Left renal pelvis (tissue), 4 donors: ENCODE results near the gene SLC9A8. TPM values are rescaled to one million over a fixed set of nuclear protein-coding genes. Genes with fewer than 3 reads are reported as not detected.

Experiments used
- DNase-seq, 4 donors: peaks; one replicate each; pipeline ENCODE4 v3.0.0-alpha.2; 2013; ENCODE audit warnings: low read depth in 4 of 4, low spot score in 3 of 4
- polyA plus RNA-seq, 4 donors: library from polyadenylated mRNA; unstranded; fragments of 120-200 nt; gene quantifications; one replicate each; pipeline ENCODE4 v1.2.1, GENCODE V29; 2013; ENCODE audit not compliant: insufficient read length in 4 of 4

SLC9A8 gene
- polyA plus RNA-seq, 4 donors, result 4.5 to 11.2 (median 8.6) TPM

DNA sequence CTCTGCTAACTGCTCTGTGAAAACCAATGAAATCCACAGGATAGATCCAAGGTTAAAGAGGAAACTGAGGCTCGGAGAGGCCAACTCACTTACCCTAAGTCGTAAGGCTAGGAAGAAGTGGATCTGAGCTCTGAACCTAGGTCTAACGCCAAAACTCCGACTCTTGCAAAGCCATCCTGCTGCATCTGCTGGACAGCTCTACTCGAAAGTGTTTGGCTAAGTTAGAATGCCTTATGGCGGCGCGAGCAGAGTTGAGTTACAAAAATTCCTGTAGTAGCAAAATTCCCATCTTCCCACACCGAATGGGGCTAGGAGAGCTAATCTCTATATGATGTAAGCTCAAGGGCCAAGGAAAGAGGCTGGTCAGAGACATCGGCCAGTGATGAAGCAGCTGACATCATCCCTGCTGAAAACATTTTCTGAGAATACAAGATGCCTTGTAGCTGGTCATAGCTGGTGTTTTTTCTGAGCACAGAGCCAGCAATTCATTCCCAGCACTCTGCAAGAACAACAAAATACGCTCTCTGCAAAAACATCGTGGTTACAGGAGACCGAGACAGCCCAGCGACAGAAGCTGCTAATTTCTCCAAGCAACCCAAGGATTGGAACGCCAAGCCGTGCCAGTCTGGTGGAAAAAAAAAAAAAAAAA, 100.9 kb downstream of the SLC9A8 start:
- no peak for DNase-seq

DNA sequence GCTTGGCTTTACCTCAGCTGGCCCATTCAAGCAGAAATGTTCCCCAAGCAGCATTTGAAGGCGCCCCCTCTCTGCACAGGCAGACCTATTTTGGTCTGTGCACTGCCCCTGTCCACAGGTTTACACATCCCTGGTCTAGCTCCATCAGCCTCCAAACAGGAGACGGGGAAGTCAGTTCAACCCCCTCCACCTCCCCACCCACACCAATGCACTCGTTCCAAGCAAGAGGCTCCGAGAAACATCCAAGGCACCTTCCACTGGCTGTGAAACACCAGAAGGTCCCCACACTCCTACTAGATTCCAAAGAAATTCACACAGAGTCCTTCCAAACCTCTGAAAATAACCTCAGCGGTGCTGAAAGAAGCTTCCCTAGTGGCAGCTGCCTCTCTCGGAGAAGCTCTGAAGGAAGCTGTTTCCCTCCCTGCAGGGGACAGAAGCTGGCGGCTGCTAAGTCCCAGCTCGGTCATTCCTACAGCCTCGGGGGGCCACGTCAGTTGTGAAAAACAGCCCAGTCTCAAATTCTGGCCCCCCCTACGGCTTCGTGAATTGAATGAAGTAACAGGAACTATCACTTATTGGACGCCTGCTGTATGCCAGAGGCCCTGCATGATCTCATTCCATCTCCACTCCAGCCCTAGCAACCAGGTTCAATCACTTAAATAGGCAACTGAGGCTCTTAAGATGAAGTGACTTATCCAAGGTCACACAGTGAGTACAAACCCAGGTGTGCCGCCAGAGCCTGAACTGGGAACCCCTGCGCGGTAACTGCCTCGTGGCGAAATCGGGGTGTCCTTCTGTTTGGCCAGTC, 101.9 kb downstream of the SLC9A8 start:
- DNase-seq, result no peak

DNA sequence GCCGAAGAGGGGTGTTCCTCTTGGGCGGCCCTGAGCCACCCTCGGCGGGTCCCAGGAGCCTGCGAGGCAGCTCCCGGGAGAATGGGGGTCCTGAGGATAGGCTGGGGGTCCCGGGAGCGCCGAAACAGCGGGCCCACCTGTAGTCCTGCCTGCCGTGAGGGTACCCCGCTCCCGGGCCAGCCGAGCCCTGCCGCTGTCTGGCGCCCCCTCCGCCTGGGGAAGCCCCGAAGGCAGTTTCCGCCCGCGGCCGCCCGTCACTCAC, 102.4 kb downstream of the SLC9A8 start:
- DNase-seq, result no peak

DNA sequence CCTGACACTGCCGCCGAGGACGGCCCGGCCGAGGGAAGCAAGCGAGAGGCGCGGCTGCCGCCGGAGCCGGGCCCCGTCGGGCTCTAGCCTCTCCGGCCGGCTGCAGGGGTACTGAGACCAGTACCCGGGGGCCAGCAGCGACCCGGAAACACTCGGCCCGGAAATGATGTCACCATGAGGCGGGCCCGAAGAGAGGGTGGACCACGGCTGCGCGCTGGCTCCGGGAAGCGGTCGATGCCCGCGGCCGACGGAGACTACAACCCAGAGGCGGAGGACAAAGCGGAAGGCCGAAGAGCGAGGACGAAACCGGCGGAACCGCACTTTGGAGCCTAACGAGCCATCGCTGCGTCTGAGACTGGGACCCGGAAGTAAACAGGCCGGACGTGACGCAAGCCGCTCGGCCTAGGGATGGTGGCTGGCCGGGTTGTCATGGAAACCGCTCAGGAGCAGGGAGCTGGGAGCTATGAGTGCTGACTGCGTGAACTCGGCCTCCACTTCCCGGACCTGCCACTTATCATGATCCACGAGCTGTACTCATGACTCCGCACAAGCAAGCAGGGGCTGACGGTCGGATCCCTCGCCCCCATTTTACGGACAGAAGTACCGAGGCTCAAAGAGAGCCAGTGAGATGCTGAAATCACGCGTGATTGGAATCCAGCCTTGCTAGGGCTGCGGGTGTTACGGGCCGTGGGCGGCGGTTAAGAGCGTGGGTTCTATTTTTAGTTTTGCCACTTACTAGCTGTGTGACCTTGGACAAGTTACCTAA, 102.9 kb downstream of the SLC9A8 start, which contains the start of gene SPATA2:
TSS of gene SPATA2 (minus strand) at position 150 of the 766 bp plus-strand sequence. CDS start 7,039 bp downstream, outside the sequence.
- DNase-seq, result peak; percentile 85 to 91 (median 89)

DNA sequence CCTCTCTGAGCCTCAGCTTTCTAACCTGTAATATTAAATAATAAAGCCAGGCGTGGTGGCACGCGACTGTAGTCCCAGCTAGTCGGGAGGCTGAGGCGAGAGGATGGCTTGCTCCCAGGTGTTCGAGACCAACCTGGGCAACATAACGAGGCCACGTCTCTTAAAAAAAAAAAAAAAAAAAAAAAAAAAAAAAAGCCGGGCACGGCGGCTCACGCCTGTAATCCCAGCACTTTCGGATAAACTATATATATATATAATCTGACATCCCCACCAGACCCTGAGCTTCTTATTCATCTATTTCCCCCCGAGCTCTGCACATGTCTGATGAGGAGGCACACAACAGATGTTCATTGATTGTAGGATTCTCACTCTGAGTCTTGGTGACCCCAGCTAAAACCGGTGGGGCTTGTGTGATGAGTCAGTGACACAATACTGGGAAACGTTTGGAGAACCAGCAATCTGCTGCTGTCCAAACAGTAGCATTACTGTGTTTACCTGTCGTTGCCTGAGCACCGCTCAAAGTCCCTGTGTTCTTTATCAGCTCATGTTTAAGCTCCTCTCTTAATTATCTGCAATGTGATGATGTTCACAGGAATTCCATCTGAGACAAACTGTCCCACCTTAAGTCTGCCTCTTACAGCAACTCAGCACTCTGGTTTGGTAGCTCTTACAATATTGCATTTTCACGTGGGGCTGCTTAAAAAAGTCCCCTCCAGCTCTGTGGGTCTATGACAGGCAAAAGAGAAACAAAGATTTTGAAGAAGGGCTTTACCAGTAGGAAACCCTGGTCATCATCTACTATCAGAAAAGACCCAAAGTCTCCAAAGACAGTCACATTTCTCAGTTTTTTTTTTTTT, 103.7 kb downstream of the SLC9A8 start:
- no peak for DNase-seq

DNA sequence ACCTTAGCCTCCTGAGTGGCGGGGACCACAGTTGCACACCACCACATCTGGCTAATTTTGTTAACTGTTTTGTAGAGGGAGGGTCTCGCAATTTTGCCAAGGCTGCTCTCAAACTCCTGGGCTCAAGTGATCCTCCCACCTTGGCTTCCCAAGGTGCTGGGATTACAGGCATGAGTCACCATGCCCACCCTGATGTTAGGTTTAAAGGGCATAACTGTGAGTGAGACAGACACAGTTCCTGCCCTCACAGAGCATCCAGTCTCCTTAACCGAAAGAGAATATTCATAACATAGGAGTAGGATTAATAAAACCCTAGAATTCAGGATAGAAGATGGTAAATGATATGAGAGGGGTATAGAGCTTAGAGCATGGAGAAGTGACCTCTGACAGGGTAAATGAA, 105.8 kb downstream of the SLC9A8 start:
- DNase-seq, result no peak

DNA sequence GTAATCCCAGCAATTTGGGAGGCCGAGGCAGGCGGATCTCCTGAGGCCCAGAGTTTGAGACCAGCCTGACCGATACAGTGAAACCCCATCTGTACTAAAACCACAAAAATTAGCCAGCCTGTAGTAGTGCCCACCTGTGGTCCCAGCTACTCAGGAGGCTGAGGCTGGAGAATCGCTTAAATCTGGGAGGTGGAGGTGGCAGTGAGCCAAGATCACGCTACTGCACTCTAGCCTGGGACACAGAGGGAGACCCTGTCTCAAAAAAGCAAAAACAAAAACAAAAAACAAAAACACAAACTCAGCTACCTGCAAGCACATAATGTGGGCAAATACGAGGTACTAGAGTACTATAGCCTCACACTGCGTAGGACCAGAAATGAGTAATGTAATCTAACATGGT, 106.4 kb downstream of the SLC9A8 start:
- no peak for DNase-seq

DNA sequence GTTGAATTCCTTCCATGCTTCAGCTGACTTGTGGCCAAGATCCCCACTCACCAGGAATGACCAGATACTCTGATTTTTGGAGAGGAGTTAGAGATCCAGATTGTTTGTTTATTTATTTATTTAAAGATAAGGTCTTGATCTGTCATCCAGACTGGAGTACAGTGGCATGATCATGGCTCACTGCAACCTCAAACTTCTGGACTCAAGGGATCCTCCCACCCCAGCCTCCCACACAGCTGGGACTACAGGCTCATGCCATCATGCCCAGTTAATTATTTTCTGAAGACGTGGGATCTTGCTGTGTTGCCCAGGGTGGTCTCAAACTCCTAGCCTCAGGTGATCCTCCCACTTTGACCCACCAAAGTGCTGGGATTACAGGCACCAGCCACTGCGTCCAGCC, 106.8 kb downstream of the SLC9A8 start:
- DNase-seq, result no peak

DNA sequence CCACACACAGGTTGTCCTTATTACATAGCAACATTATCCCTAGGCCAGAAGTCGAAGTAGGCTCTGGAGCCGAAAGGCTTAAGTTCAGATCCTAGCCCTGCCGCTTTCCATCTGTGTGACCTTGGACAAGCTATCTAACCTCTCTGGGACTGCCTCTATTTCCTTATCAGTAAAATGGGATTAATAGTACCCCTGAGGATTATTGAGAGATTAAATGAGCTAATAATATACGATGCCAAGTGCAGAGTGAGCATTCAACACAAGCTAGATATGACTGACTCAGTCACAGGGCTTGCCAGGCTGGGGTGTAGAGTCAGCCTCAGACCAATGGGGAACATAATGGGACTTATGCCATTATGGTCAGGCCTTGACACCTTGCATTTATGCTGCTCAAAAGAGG, 111.6 kb downstream of the SLC9A8 start:
- no peak for DNase-seq

DNA sequence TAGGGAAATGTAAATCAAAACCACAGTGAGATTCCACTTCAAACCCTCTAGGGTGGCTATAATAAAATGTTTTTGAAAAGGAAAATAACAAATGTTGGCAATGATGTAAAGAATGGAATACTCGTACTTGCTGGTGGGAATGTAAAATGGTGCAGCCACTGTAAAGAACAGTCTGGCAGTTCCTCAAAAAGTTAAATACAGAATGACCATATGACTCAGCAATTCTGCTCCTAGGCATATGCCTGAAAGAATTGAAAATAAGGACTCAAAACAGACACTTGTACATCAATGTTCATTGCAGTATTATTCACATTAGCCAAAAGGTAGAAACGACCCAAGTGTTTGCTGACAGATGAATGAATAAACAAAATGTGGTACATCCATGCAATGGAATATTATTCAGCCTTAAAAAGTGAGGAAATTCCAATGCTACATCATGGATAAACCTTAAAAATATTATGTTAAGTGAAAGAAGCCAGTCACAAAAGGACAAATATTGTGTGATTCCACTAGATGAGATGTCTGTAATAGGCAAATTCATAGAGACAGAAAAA, 113.3 kb downstream of the SLC9A8 start:
- DNase-seq, result no peak

DNA sequence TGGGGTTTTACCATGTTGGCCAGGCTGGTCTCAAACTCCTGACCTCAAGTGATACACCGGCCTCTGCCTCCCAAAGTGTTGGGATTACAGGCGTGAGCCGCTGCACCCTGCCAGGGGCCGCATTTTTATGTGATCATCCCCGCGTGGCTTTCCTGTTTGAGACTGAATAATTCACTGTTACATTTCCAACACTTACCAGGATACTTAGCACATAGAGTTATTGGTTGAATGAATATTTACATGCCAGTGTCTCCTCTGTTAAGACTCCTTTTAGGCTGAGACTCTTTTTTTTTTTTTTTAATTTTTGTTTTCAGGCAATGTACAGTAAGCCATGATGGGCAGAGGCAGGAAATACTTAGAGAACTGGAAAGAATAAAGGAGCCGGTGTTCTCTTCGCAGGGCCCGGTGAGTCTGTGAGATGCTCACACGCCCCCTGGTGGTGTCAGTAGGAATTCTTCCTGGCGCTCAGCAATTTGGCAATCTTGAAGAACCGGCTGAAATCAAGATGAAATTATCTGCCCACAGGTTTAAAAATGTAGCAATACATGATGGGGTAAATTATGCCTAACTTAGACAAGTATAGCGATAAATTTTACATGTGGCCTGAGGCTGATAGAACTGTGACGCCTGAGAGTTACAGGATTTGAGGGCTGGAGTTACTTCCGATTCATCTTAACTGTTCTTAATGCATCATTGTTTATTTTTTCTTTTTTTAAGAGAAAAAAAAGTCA, 115.9 kb downstream of the SLC9A8 start:
- DNase-seq, result no peak

DNA sequence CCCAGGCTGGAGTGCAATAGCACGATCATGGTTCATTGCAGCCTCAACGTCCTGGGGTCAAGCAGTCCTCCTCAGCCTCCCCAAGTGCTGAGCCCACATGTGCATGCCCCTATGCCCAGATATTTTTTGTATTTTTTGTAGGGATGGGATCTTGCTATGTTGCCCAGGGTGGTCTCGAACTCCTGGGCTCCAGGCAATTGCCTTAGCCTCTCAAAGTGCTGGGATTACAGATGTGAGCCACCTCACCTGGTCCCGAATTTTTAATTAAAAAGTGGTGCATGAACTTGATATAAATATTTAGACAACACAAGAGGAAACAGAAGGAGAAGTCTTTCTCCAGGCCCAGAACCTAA, 116.5 kb downstream of the SLC9A8 start:
- DNase-seq, result no peak

DNA sequence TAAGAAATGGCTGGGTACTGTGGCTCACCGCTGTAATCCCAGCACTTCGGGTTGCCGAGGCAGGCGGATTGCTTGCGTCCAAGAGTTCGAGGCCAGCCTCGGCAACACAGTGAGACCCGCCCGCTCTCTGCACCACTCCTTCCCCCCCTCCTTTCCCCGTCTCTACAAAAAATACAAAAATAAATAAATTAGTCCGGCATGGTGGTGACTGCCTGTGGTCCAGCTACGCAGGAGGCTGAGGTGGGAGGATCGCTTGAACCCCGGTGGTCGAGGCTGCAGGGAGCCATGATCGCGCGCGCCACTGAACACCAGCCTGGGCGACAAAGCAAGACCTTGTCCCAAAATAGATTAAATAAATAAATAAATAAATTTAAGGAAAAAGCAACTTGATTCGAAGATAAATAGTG, 123.1 kb downstream of the SLC9A8 start:
- no peak for DNase-seq

DNA sequence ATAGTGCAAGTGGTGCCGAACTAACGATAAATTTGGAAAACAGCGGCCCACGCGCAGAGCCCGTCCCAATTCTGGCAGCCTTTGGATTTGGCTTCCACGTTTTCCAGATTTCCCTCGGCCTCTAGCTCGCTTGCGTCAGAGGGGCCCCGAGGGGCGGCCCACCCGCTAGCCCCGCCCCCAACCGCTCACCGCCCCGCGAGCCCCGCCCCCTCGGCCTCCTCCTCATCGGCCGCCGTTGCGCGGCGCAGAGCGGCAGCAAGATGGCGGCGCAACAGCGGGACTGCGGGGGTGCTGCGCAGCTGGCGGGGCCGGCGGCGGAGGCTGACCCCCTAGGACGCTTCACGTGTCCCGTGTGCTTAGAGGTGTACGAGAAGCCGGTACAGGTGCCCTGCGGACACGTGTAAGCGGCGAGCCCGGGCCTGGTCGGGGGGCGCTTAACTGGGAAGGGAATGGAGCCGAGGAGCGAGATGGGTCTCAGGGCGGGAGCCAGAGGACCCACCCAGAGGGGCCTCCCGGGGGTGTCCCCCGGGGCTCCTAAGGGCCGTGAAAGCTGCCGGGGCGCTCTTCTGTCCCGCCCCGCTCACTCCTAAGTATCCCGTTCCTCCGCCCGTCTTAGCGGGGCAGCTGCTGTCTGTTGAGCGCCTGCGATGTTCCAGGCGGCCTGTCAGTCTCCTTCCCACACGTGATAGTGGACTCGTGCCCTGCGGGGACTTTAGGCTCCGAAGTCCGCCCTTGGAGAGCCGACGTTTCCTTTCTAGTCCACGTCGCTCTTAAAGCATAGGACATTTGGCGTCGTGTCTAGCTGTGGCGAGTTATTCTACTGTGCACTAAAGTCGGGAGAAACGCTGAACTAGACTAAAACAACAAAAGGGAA, 123.8 kb downstream of the SLC9A8 start, which contains the start of gene RNF114:
TSS of gene RNF114 (plus strand) at position 245 of the 874 bp plus-strand sequence. CDS start at position 261, 16 bp downstream.
- peak in 3 of 4 donors; percentile 88 to 90 (median 89) for DNase-seq

DNA sequence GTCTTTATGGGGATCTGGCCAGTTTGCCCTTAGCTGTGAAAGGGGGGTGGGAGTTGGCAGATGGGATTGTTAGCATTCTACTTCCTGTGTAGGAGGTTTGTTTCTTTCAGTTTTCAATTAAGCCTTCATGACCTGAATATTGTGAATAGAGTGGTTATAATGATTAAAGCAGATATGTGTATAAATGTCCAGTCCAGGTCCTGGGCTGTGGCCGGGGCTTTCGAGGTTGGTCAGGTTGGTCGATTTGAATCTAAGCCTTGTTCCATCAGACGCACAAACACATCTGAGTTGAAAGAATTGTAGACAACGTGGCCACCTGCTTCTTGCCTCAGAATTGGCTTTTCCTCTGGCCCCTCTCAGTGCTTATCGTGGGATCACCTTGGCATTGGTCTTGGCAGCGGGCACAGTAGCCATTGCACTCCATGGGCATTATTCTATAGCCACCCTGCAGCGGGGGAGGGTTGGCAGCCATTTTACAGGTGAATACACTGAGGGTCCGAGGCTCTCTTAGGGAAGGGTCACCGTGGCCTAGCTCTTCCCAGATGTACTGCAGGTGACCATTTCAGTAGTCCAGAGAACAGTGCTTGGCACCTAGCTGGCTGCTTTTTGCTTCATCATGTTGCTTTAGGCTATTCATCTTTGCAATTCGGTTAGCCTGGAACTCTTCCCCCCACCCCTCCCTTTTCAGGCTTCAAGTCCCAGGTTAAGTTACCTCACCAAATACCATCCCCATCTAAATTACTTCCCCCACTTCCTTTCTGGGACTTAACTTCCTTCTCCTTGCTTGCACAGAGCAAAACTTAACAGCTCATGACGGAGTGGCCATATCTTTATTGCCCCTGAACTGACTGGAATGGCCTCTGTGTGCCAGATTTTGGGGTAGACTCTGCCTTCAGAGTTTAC, 124.7 kb downstream of the SLC9A8 start:
- no peak for DNase-seq

DNA sequence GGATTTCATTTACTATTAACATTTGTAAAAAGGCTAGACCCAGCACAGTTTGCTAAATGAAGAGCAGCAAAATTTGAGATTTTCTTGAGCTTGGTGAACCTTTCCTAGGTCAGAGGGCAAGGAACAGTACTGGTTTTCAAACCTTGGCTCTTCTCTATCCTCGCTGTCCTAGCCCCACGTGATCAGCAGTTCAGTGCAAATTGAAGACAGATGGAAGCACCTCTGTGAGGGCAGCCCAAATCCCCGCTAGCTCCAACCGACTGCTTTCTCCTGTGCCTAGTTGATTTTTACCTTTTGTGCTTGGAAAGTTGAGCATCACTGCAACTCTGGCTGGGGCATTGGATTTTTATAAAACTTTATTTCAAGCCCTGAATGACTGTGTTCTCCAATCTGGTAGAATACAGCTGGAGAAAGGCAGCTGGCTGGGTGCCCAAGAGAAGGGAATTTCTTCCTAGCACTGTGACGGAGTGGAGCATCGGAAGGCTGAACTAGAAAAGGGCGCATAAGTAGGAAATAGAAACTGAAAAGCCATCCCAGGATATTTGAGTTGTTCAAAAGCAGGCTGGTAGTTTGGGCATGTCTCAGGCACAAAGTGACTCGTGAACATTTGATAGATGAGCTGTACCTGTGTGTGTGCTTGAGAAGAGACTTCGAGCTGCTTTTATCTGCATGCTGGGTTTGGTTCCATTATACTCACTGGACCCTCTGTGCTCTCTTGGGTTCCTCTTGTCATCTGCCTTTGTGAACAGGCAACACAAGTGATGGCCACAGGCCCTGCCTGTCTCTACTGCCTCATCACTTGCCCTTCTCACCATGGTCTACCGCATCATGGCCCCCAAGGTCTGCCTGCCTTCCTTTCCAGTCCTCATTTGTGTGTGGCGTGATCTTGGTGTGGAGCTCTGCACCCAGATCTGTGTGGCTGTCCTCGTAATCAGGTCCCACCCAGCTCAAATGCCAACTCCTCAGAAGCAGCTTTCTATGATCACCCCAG, 125.8 kb downstream of the SLC9A8 start:
- DNase-seq, result no peak
